Measurements from ENCODE around the gene ERICH2. TPM values are rescaled to one million over a fixed set of nuclear protein-coding genes. Genes with fewer than 3 reads are reported as not detected.

Gene ERICH2
- total and polyA plus RNA-seq, 5 experiments from 2014 or later: not detected

GRCh38 chr2:170836027-170836426, 65.8 kb downstream of the ERICH2 start:
- POLR2A ChIA-PET: interaction anchor here (0.6 kb wide), 1 partner anchor 32 kb away, joined by 3 read pairs; no protein-coding TSS in a partner anchor
- no peaks in the 10 kb centered on the region for H3K4me1 Mint-ChIP-seq
- peaks cover 5 to 17% (median 12%) of the 10 kb centered on the region in 5 donors for H3K27me3 Mint-ChIP-seq
- H3K4me3 Mint-ChIP-seq: no peak overlapping the region
- no peaks in the 10 kb centered on the region for H3K9me3 Mint-ChIP-seq
- H3K36me3 Mint-ChIP-seq: peaks cover 0 to 11% (median 0%) of the 10 kb centered on the region in 3 donors
- ATAC-seq (no peak), DNase-seq (no peak)
- no peak overlapping the region for H3K27ac Mint-ChIP-seq

DNA sequence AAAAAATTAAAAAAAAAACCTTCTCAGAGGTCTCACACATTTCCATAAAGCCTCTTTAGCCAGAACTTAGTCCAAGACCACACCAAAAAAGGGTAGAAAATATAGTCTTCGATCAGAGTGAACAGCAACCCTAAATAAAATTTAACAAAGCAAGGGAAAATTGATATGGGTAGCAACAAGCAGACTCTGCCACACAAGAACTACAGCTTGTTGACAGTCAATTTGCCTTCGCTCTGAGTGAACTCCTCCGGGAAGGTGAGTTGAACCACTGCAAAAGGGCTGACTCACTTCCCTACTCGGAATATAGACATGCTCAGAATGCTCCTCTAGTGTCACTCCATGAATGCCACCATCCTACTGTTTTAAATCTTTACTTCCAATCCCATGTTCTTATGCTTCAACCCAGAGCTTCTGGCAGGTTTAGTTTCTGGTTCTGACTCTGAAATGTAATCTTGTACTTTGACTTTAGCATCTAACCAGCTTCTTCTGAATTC, 70.6 kb downstream of the ERICH2 start:
- POLR2A ChIA-PET: no interaction called here
- H3K27ac Mint-ChIP-seq: no peak overlapping the region
- no peak overlapping the region for H3K4me3 Mint-ChIP-seq
- H3K9me3 Mint-ChIP-seq: peaks cover 0 to 2% (median 0%) of the 10 kb centered on the region in 9 donors
- DNase-seq (no peak), ATAC-seq (no peak)
- peaks cover 0 to 13% (median 0%) of the 10 kb centered on the region in 3 donors for H3K36me3 Mint-ChIP-seq
- H3K27me3 Mint-ChIP-seq: peaks cover 0 to 12% (median 3%) of the 10 kb centered on the region in 5 donors
- peaks cover 3 to 13% (median 10%) of the 10 kb centered on the region in 4 donors for H3K4me1 Mint-ChIP-seq

DNA sequence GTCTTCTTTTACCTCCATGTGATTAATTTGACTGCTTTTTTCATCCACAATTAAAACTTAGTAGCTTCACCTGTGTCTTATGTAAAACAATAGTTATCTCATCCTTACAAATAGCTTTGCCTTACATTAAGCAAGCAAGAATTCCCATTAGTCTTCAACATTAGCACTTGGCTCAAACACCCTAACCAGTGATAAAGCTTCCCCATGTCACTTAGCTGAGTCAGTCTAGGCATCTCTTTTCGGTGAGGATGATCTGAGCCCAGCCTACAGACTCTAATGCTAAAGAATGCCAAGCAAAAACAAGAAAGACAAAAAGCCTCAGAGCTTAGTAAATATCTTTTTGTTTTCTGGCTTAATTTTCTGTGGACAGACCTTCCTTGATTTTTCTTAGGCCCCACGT, 72.6 kb downstream of the ERICH2 start:
- POLR2A ChIA-PET: no interaction called here
- H3K4me1 Mint-ChIP-seq: peaks cover 3 to 13% (median 10%) of the 10 kb centered on the region in 4 donors
- DNase-seq (no peak), ATAC-seq (no peak)
- peaks cover 0 to 13% (median 0%) of the 10 kb centered on the region in 3 donors for H3K36me3 Mint-ChIP-seq
- H3K4me3 Mint-ChIP-seq: no peak overlapping the region
- H3K9me3 Mint-ChIP-seq: peaks cover 0 to 2% (median 0%) of the 10 kb centered on the region in 9 donors
- peak overlapping the region in 2 of 10 donors; percentile 4 to 6 for H3K27ac Mint-ChIP-seq
- peaks cover 0 to 12% (median 3%) of the 10 kb centered on the region in 5 donors for H3K27me3 Mint-ChIP-seq

DNA sequence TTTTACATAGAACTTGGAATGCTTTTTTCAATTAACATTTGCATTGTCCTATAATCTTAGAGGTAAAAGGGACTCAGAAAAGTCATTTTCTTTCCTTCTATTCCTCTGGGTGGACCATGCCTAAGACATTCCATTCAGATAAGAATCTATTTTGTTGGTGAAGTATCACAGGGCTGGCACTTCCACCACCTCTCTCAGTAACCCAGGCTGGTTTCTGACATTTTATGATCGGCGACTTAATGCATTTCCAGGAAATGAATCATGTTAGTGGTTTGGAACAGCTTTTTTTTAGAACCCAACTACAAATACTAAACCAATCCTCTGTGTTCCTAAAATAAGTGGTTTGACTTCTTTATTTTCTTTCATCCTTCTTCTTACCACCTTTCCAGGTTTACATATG, 73.5 kb downstream of the ERICH2 start:
- ATAC-seq (peak in 1 of 2 donors; percentile 37), DNase-seq (no peak)
- POLR2A ChIA-PET: no interaction called here
- Mint-ChIP-seq H3K4me3 (peak overlapping the region in 3 of 10 donors; percentile 23 to 45 (median 27)), H3K27me3 (peaks cover 0 to 6% (median 1%) of the 10 kb centered on the region in 5 donors), H3K4me1 (peaks cover 3 to 13% (median 10%) of the 10 kb centered on the region in 4 donors), H3K27ac (no peak overlapping the region), H3K36me3 (peaks cover 0 to 13% (median 0%) of the 10 kb centered on the region in 3 donors), H3K9me3 (peaks cover 0 to 2% (median 0%) of the 10 kb centered on the region in 9 donors)

GRCh38 chr2:170845343-170845742, 75.2 kb downstream of the ERICH2 start:
- H3K4me1 Mint-ChIP-seq: peaks cover 3 to 13% (median 10%) of the 10 kb centered on the region in 4 donors
- POLR2A ChIA-PET: no interaction called here

DNA sequence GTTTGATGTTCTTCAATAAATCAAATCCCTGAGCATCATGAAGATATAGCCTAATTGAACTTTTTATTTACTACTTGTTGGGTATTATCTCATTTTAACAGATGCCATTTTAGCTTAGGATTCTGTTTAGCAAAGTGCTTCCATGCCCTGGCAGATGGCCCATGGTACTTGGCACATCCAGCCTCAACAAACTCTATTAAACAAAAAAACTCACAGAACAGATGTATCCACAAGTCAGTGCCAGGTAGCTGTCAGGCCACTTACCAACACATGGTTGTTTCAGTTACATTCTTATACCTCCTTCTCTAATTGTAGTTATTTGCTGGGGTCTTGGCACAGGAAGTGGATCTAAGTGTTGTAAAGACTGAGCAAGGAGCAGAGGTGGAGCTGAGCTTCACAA, 76.1 kb downstream of the ERICH2 start:
- Mint-ChIP-seq H3K27ac (no peak overlapping the region), H3K36me3 (no peaks in the 10 kb centered on the region), H3K4me3 (no peak overlapping the region), H3K9me3 (peaks cover 0 to 2% (median 0%) of the 10 kb centered on the region in 9 donors), H3K27me3 (peaks cover 0 to 5% (median 0%) of the 10 kb centered on the region in 5 donors), H3K4me1 (peaks cover 3 to 13% (median 10%) of the 10 kb centered on the region in 4 donors)
- DNase-seq (no peak), ATAC-seq (no peak)
- POLR2A ChIA-PET: no interaction called here

More at GRCh38 chr2:170845343-170845742, 75.2 kb downstream of the ERICH2 start:
- H3K9me3 Mint-ChIP-seq: peaks cover 0 to 2% (median 0%) of the 10 kb centered on the region in 9 donors
- no peak overlapping the region for H3K4me3 Mint-ChIP-seq
- peak overlapping the region in 1 of 10 donors; percentile 4 for H3K27ac Mint-ChIP-seq
- peaks cover 0 to 4% (median 0%) of the 10 kb centered on the region in 3 donors for H3K36me3 Mint-ChIP-seq
- peaks cover 0 to 5% (median 0%) of the 10 kb centered on the region in 5 donors for H3K27me3 Mint-ChIP-seq
- DNase-seq: no peak
- no peak for ATAC-seq

- H3K9me3 Mint-ChIP-seq: no peaks in the 10 kb centered on the region
- H3K27ac Mint-ChIP-seq: peak overlapping the region in 1 of 10 donors; percentile 40
- POLR2A ChIA-PET: no interaction called here
- peaks cover 3 to 13% (median 10%) of the 10 kb centered on the region in 4 donors for H3K4me1 Mint-ChIP-seq
- peaks cover 0 to 5% (median 0%) of the 10 kb centered on the region in 5 donors for H3K27me3 Mint-ChIP-seq
- H3K4me3 Mint-ChIP-seq: no peak overlapping the region
- H3K36me3 Mint-ChIP-seq: no peaks in the 10 kb centered on the region
- ATAC-seq: no peak
- DNase-seq: no peak
These were observed 77.5 kb downstream of the ERICH2 start for GRCh38 chr2:170847716-170848115.

Other genes with a start within 250 kb of the ERICH2 start
- gene SP5, start 55.0 kb upstream of the ERICH2 start, total RNA-seq: not detected
- gene SP5, start 55.0 kb upstream of the ERICH2 start, polyA plus RNA-seq: not detected
- not detected for gene GAD1, start 46.5 kb downstream of the ERICH2 start, total RNA-seq
- gene GAD1, start 46.5 kb downstream of the ERICH2 start, polyA plus RNA-seq: not detected
- 10 to 100 TPM; 66.0 to 74.7 TPM for gene GORASP2, start 158.9 kb downstream of the ERICH2 start, total RNA-seq
- 10 to 100 TPM; 70.1 to 91.9 (median 89.2) TPM for gene GORASP2, start 158.9 kb downstream of the ERICH2 start, polyA plus RNA-seq